Measurements from ENCODE around the gene FAM78A.

GRCh38 chr9:131227959-131228460 lies 48.3 kb downstream of the FAM78A start:
- TF ChIP-seq, protein P1, sequence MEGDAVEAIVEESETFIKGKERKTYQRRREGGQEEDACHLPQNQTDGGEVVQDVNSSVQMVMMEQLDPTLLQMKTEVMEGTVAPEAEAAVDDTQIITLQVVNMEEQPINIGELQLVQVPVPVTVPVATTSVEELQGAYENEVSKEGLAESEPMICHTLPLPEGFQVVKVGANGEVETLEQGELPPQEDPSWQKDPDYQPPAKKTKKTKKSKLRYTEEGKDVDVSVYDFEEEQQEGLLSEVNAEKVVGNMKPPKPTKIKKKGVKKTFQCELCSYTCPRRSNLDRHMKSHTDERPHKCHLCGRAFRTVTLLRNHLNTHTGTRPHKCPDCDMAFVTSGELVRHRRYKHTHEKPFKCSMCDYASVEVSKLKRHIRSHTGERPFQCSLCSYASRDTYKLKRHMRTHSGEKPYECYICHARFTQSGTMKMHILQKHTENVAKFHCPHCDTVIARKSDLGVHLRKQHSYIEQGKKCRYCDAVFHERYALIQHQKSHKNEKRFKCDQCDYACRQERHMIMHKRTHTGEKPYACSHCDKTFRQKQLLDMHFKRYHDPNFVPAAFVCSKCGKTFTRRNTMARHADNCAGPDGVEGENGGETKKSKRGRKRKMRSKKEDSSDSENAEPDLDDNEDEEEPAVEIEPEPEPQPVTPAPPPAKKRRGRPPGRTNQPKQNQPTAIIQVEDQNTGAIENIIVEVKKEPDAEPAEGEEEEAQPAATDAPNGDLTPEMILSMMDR (IDR thresholded peaks at IDR 0.05; ENCODE audit: insufficient read depth, low read length, poor library complexity, severe bottlenecking) = no peak
- TF ChIP-seq EZH2phosphoT487 (conservative IDR thresholded peaks at IDR 0.05; ENCODE audit: low read length) = no peak
